A673 (cell line): ENCODE measurements around the gene IMPACT. TPM values are rescaled to one million over a fixed set of nuclear protein-coding genes. Genes with fewer than 3 reads are reported as not detected.
A peak's percentile ranks its signal among the peaks of the same experiment; 100 is the strongest.

Source experiments
- BruUV-seq: library from RNA; stranded (reverse); fragments of 400-500 nt; replicated peaks from 2 replicates; lab custom pipeline; 2021; lab: Mats Ljungman, UMichigan
- CTCF ChIA-PET: fragments of 300-600 bp; sonication (Branson Sonifier 250); formaldehyde crosslinking; loops from one replicate; lab custom pipeline; 2022; ENCODE audit warnings: antibody characterized with exemption; lab: Charles Lee
- POLR2A ChIA-PET: fragments of 300-600 bp; sonication (Branson Sonifier 250); formaldehyde crosslinking; loops from one replicate; lab custom pipeline; 2022; ENCODE audit warnings: antibody characterized with exemption; ENCODE audit not compliant: low non-redundant PET; lab: Charles Lee
- DNase-seq: peaks from one replicate; pipeline ENCODE4 v3.0.0-alpha.2; 2015; ENCODE audit warnings: low spot score
- H3K27ac ChIP-seq: fragments of 200-600 bp; sonication (generic); 2 replicates; pipeline ENCODE4 v1.5.1; 2016; ENCODE audit warnings: mixed run types, low read depth, mild to moderate bottlenecking, mixed read lengths, antibody characterized with exemption, low read length; ENCODE audit not compliant: poor library complexity, severe bottlenecking
- H3K27me3 ChIP-seq: fragments of 200-600 bp; sonication (generic); replicated peaks from 2 replicates; pipeline ENCODE4 v1.6.1; 2017; ENCODE audit warnings: mixed run types, low read depth, mild to moderate bottlenecking, mixed read lengths, antibody characterized with exemption, low read length; ENCODE audit not compliant: insufficient read depth, poor library complexity
- H3K36me3 ChIP-seq: fragments of 200-600 bp; sonication (generic); 2 replicates; pipeline ENCODE4 v1.6.1; 2016; ENCODE audit warnings: mixed run types, mild to moderate bottlenecking, mixed read lengths, antibody characterized with exemption, low read length; ENCODE audit not compliant: insufficient read depth, poor library complexity, severe bottlenecking
- H3K4me1 ChIP-seq: fragments of 200-600 bp; sonication (generic); 2 replicates; pipeline ENCODE4 v1.6.1; 2017; ENCODE audit warnings: mixed run types, mild to moderate bottlenecking, mixed read lengths, antibody characterized with exemption, low read length; ENCODE audit not compliant: insufficient read depth, poor library complexity, severe bottlenecking
- H3K4me3 ChIP-seq: fragments of 200-600 bp; sonication (generic); 2 replicates; pipeline ENCODE4 v1.5.1; 2016; ENCODE audit warnings: low read depth, mixed run types, mild to moderate bottlenecking, mixed read lengths, low read length; ENCODE audit not compliant: poor library complexity, severe bottlenecking
- H3K9me3 ChIP-seq: fragments of 200-600 bp; sonication (generic); 2 replicates; pipeline ENCODE4 v1.6.1; 2016; ENCODE audit warnings: mixed run types, low read depth, mild to moderate bottlenecking, mixed read lengths, antibody characterized with exemption, low read length; ENCODE audit not compliant: poor library complexity, severe bottlenecking
- CTCF ChIP-seq: fragments of 300-800, 200-600 bp; sonication (generic); conservative IDR thresholded peaks from 2 replicates; pipeline ENCODE4 v1.5.1; 2017; ENCODE audit warnings: low read depth, mild to moderate bottlenecking, antibody characterized with exemption, low read length, moderate library complexity, mixed read lengths
- EZH2 ChIP-seq: fragments of 200-600 bp; sonication (generic); IDR thresholded peaks from 2 replicates; pipeline ENCODE4 v1.6.1; 2017; ENCODE audit warnings: borderline replicate concordance, low read depth, mild to moderate bottlenecking, mixed read lengths, antibody characterized with exemption, low read length; ENCODE audit not compliant: poor library complexity, severe bottlenecking
- intact Hi-C: fragments of 100-400 bp; cut with micrococcal nuclease; formaldehyde crosslinking; loops from one replicate; pipeline ENCODE4 v1.10.0; 2022; ENCODE audit not compliant: unreplicated experiment
- total RNA-seq: library from RNA; stranded (reverse); gene quantifications from 2 replicates; pipeline ENCODE4 v1.2.3, GENCODE V29; 2021

IMPACT gene
- total RNA-seq, 1 experiment from 2014 or later, result 35.6 TPM

GRCh38 chr18:24420551-24420950 lies 5.9 kb upstream of the IMPACT start:
- DNase-seq, result no peak
- no TSS peak for BruUV-seq
- Histone ChIP-seq H3K36me3 (no peaks in the 10 kb centered on the region), H3K4me1 (no peaks in the 10 kb centered on the region), H3K27ac (no peak overlapping the region), H3K9me3 (no peaks in the 10 kb centered on the region), H3K4me3 (no peak overlapping the region), H3K27me3 (peaks cover 17% of the 10 kb centered on the region)
- intact Hi-C loops, result no loop called here
- ChIA-PET CTCF (no interaction called here), POLR2A (no interaction called here)
- no peak for TF ChIP-seq EZH2
- TF ChIP-seq CTCF, result no peak

DNA sequence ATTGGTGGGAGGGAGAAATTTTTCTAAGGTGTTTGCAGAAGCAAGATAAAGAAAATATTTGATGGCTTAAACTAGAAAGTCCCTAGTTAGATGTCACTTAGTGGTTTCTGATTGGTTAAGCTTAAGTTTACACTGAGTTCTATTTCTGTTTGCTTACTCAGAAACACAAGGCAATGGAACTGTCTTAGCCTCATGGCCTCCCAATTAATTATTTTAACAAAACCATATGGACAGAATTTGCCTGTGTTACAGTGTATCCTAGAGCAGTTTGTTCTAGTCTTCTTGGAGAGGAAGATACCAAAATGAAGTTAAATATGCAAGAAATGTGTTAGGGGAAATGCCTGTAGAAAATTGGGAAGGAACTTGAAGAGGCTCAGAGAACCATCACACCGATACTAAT lies 4.6 kb upstream of the IMPACT start:
- no peak for DNase-seq
- intact Hi-C loops, result no loop called here
- Histone ChIP-seq H3K4me1 (no peaks in the 10 kb centered on the region), H3K9me3 (no peaks in the 10 kb centered on the region), H3K27ac (no peak overlapping the region), H3K36me3 (no peaks in the 10 kb centered on the region), H3K27me3 (peaks cover 17% of the 10 kb centered on the region), H3K4me3 (no peak overlapping the region)
- CTCF ChIA-PET, result no interaction called here
- POLR2A ChIA-PET, result no interaction called here
- TF ChIP-seq CTCF (no peak), EZH2 (no peak)
- no TSS peak for BruUV-seq

GRCh38 chr18:24426073-24426397 lies 435 bp upstream of the IMPACT start:
- peak overlapping the region; percentile 83 for H3K4me3 ChIP-seq
- no peak for DNase-seq
- intact Hi-C loops, result no loop called here
- H3K36me3 ChIP-seq, result peaks cover 4% of the 10 kb centered on the region
- no peaks in the 10 kb centered on the region for H3K9me3 ChIP-seq
- peaks cover 9% of the 10 kb centered on the region for H3K4me1 ChIP-seq
- BruUV-seq, result TSS peak; percentile 95
- ChIA-PET CTCF (no interaction called here), POLR2A (no interaction called here)
- TF ChIP-seq CTCF, result no peak
- TF ChIP-seq EZH2, result no peak
- H3K27me3 ChIP-seq, result peaks cover 17% of the 10 kb centered on the region
- H3K27ac ChIP-seq, result peak overlapping the region; percentile 85
